Amniotic stem cell (primary cell): ENCODE data around the gene AKNA.

Experiments used
- DNase-seq: peaks from one replicate; lab custom pipeline; 2025; lab: John Stamatoyannopoulos, UW

AKNA gene

DNA sequence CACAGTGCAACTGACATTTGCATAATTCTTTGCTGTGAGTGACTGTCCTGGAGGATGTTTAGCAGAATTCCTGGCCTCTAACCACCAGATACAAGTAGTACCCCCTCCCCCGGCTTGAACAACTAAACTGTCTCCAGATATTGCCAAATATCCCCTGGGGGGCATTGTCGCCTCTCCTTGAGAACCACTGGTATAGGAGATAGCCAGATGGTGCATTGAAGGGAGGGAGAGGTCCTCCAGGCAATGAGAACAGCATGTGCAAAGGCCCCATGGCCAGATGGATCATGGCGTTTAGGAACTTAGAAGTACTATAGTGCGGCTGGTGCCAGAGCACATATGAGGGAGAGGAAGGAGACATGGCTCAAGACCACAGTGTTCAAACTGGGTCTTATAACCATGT lies 83.8 kb downstream of the AKNA start:
- no peak for DNase-seq

DNA sequence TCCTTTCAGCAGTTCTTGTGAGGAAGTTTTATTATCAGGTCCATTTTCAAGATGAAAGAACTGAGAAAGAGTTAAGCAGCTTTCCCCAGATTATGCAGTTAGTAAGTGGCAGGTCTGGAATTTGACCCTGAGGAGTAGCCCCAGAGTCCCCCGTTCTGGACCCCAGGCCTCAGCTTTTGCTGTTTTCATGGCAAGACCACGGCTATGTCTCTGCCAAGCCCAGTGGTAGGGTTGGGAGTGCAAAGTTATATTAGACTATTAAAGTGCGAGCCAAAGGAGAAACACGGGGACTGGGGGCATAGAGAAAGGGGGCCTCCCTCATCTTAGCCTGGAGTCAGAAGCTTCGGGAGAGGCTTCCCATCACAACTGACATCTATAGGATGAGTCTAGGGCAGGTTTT lies 84.2 kb downstream of the AKNA start:
- no peak for DNase-seq

DNA sequence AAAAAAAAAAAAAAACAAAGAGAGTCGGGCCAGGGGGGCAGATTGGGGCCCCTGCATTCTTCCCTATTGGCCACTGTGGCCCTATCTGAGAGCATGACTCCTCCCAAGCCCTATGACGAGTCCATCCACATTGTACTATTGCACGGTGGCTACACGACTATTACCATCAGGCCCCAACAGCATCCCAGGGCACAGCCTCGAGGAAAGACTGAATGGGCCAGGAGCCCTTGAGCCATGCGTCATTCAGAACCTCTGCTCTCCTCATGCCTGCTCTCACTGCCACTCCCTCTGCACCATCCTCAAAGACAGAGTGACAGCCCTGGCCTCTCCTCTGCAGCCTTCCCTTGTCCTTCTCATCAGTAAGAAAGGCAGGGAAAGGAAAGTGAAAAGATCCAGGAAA lies 85.1 kb downstream of the AKNA start:
- no peak for DNase-seq

DNA sequence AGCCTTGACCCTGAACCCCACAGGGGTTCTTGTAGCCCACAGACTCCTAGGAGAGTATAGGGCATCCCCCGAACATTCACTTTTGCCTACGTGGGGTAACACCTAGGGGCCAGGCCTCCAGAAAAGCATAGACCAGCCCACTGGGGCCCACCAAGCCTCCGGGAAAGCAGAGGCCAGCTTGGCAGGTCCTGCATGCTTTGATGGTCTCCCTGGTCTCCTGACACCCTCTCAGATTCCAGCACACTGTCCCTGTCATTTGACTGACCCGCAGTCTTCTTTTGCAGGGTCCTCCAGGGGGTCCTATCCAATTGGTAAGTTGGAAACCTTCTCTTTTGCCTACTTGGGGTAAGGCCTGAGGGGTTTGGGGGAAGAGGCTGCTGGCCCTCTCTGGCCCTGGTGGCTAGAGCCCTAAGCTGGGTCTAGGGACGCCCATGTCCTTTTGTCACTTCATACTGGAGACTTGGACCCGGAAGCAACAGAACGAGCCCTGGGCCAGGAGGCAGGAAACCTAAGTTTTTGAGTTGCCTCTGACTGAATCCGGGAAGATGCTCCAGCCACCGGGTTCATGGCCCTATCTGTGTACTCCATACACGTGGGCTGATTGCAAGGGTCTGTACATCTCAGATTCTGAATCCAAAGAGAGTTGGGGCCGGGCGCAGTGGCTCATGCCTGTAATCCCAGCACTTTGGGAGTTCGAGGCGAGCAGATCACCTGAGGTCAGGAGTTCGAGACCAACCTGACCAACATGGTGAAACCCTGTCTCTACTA lies 85.8 kb downstream of the AKNA start:
- no peak for DNase-seq

DNA sequence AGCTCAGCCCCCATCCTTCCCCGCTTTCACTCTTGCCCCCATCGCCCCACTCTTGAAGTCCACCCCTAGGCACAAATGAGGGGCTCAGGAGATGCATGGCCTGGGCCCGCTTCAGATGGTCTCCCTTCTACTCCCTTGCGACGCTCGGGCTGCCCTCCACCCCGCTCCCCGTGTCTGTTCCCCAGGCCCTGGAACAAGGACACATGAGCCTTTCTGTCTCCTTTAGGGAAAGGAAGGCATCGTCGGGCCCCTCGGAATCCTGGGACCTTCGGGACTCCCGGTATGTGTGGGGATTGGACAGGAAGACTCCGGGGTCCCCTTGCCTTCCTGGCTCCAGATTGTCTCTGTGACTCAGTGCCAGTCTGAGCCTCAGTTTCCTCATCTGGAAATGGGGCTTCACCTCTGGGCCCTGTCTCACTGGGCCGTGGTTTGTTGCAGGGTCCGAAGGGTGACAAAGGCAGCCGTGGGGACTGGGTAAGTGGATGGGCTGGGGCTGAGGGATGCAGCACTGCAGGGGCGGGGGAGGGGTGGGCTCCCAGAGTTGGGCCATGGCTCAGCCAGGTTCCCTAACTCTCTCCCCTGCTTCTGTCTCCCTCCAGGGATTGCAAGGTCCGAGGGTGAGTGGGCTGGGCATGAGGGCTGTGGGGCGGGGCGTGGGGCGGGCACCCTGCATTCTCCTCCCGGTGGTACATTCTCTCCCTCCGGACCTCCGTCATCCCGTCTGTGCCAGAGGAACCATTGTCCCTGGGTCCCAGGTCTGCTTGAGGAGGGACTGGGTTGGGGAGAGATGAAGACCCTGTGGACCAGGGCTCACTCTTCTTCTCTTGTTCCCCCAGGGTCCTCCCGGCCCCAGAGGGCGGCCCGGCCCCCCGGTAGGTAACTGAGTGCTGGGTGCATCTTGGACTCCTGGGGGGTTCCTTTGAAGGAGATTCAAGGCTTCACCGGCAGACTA lies 86.7 kb downstream of the AKNA start:
- no peak for DNase-seq

DNA sequence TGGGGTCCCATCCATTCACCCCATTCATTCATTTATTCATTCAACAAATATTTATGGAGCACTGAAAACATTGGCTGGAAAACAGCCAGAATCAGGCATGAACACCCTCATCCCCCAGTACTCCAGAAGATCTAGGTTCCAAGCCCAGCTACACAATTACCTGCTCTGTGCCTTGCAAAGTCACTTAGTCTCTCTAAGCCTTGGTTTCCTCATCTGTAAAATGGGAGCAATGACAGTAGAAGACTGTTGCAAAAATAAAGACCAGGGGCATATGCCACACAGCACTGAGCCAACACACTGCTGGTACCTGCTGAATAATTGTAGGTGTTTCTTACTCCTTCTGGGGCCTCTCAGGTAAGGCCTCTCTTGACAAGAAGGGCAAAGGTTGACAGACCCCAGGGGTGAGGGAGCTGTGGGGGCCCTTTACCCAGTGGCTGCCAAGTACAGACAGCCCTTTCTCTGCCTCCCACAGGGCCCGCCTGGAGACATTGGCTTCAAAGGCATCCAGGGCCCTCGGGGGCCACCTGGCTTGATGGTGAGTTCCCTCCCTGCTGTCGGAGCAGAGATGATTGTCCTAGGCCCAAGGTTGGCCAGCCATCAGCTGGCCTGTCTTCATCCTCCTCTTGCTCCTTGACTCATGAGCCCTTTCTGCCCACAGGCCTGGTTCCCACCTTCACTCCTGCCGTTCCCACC lies 87.5 kb downstream of the AKNA start:
- no peak for DNase-seq

DNA sequence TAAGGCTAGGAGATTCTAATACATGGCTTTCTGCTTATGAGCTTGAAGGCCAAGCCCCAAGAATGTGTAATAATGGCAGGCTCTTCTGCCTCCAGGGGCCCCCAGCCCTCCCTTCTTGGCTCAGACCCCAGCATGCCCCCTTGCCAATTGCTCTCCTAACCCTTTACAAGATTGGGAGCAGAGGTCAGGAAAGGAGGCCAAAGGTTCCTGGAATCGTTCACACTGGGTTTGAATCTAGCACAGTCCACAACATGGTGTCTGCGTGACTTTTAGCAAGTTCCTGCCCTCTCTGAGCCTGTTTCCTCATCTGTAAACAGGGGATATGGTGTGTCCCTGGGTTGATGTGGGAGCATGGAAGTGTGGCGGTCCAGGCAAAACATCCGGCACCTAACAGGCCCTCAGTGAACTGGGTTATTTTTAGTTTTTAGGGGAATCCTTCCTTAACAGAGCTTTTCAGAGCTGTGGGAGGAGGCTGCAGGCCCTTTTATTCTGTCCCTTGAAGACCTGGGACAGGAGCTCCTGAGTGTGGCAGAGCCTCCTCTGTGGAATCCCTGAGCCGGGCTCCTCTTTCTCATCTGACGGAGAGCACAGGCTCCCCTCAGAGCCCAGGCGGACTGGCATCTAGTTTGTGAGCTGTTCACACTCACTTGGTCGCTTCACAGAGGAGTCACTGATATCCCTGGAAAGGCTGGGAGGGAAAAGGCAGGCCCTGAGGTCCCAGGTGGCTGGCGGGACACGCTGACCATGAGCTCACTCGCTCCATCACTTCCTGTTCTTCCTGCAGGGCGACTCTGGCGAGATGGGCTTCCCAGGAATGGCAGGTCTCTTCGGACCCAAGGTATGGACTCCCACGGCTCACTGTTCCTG lies 88.3 kb downstream of the AKNA start:
- no peak for DNase-seq

DNA sequence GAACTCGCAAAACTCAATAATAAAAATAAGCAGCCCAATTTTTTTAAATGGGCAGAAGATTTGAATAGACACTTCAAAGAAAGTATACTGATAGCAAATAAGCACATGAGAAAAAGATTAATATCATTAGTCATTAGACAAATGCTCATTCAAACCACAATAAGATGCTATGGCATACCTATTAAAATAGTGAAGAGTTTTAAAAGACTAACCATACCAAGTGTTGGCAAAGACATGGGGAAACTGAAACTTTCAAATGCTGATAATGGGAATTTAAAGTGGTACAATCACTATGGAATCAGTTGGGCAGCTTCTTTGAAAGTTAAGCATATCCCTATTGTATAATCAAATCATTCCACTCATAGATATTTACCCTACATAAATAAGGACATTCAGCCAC lies 91.4 kb downstream of the AKNA start:
- DNase-seq: no peak

DNA sequence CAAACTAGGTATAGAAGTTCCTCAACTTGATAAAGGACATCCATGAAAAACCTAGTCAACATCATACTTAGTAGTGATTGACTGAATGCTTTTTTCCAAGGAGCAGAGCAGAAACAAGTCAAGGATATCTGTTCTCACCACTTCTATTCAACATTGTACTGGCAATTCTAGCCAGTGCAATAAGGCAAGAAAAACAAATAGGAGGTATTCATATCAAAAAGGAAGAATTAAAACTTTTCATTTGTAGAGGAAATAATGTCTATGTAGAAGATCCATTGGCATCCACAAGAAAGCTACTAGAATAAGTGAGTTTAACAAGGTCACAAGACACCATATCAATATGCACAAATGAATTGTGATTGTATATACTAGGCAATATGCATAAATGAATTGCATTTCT lies 93.1 kb downstream of the AKNA start:
- DNase-seq: no peak

DNA sequence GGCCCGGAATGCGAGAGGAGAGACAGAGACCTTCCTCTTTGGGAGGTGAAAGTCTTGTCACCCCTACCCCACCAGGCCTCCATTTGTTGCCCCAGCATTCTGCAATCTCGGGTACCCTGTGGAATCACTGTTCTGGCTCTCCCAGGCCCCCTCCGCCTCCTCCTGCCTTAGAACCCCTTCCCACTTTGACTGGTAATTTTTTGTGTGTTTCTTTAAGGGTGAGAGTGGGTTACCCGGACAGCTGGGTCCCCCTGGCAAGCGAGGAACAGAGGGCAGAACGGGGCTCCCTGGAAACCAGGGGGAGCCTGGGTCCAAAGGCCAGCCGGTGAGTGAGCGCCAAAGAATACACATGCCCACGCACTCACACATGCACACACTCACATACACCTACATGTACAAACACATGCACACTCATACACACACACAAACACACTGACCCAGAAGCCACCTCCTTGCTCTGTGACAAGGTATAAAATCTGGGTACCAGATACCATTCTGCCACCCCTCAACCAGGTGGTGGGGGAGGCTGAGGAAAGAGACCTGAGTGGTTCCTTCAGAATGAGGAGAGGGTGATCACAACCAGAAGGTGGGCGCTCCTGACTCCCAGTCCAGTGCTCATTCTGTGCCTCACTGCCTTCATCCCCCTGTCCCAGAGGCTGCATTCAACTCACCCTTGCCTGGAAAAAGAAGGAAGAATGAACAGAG lies 95.7 kb downstream of the AKNA start:
- DNase-seq: no peak

DNA sequence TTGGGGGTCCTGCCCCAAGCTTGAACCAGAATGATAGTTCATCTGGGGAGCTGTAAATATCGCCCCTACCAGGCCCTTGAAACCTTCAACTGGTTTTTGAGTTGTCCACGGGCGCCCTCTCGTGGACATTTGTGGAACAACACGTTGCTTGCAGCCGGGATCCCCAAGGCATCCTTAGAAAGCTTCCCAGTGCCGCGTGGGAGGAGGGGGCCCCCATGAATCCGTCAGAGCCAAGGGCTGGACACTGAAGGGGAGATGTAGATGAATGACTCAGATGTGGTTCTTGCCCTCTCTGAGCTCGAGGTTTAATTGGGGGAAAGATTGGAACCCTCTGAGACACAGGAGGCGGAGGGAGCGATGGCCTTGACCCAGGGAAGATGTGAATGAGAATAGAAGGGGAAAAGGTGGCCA lies 96.7 kb downstream of the AKNA start:
- DNase-seq: peak; percentile 27

DNA sequence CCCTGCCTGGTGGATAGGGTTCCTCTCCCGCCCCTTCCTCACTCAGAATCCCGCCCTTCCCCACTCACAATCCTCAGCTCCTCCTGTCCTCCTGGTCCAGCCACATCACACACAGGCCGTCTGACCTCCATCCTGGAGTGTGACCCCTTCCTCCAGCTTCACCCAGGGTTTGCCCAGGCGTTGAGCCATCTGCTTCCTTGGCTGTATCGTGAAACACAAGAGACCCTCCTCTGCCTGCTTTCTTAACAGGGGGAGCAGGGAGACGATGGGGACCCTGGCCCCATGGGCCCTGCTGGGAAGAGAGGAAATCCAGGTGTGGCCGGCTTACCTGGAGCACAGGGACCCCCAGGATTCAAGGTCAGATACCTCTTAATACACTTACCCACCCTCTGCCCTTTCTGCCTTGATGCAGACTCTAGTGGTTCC lies 97.2 kb downstream of the AKNA start:
- DNase-seq: no peak

DNA sequence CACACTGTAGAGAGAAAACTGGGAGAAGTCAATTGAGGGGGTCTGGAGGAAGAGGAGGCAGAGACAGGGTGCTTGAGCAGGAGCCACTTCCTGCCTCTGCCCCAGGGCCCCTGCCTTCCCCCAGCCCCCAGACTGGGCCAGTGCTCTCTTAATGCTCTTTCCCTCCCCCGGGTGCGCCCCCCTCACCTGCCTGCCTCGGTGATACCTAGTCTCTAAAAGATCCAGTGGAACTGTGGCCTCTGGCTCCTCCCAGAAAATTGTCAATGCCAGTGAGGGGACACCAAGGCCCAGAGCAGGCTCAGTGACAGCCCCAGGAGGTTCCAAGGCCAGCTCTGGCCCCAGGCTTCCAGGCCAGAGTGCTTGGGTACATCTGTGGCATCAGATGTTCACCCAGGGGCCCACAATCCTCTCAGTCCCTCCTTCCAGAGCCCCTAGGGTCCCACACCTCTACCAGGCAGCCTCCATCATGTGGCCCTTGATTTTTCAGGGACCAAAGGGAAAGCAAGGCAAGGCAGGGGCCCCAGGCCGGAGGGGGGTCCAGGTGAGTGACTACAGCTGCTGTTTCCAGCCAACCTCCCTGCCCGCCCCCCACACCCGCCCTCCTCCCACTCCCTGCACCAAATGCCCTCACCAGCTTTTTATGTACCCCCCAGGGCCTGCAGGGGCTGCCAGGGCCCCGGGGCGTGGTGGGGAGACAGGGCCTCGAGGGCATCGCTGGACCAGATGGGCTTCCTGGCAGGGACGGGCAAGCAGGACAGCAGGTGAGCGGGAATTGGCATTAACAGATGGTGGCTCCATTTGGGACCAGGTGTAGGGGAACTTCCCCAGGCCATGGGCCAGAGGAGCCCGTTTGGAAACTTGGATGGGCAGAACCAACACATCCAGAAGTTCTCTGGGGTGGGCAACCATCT lies 98.0 kb downstream of the AKNA start:
- no peak for DNase-seq

DNA sequence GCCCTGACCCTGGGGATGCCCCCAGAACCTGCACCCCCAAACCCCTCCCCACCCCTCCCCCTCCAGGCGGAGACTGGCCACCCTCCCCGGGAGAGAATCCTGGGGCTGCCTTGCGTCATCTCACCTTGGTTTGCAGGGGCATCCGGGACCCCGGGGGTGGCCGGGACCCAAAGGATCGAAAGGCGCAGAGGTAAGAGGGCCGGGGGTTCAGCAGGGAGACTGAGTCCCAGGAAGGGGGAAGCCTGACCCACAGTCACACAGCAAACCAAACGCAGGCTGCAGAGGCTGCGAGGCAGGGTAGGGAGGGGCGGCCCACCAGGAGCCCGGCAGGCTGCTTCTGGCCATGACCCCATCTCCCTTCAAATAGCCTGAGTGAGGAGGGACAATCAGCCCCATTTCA lies 98.7 kb downstream of the AKNA start:
- DNase-seq: no peak

DNA sequence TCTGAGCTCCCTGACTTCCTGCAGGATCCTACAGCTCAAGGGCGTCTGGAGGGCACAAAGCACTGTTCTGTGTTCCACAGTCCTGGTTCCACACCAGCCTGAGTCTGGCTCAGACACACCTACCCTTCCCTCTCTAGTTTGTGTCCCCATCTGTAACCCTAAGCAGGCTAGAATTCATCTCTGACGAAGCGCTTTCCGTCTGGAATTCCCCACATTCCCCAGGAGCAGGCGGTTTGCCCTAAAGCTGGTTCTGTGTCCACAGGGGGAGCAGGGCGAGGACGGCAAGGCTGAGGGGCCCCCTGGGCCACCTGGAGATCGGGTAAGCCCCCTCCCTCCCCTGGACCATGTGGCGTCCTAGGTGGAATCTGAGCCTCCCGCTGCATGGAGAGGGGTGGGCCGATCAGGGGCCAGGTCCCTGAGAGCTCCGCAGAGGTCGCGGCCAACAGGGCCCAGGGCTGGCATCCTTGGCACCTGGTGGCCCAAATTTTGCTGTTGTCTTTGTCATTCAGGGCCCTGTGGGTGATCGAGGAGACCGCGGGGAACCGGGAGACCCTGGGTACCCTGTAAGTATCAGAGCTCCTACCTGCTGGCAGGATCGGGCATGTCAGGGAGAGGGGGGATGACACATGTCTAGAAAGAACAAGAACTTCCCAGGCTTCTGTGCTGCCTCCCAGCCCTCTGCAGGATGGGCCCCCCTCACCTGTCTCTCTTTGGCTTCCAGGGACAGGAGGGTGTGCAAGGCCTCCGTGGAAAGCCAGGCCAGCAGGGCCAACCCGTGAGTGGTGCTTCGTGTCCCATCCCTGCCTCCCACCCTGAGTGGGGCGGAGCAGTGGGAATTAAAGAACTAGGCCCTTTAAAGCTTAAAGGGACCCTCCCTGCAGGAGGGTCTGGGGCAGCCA lies 99.3 kb downstream of the AKNA start:
- DNase-seq: peak; percentile 84

DNA sequence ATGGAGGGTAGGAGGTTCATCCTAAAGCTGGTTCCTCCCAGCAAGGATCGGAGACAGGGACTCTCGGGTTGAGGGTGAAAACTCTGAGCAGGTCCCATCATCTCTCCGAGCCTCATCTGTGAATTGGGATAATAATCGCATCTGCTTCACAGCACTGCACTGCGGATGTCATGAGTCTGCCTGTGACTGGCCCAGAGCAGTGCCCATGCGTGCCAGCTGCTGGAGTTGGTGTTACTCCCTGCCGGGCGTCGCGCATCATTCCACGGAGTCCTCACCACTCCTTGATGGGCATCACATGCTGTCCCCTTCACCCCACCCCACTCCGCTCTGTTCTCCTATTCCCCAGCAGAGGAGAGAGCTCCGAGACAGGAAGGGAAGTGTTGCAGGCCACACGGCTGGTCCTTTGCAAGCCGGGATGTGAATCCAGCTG lies 100.0 kb downstream of the AKNA start:
- DNase-seq: no peak

DNA sequence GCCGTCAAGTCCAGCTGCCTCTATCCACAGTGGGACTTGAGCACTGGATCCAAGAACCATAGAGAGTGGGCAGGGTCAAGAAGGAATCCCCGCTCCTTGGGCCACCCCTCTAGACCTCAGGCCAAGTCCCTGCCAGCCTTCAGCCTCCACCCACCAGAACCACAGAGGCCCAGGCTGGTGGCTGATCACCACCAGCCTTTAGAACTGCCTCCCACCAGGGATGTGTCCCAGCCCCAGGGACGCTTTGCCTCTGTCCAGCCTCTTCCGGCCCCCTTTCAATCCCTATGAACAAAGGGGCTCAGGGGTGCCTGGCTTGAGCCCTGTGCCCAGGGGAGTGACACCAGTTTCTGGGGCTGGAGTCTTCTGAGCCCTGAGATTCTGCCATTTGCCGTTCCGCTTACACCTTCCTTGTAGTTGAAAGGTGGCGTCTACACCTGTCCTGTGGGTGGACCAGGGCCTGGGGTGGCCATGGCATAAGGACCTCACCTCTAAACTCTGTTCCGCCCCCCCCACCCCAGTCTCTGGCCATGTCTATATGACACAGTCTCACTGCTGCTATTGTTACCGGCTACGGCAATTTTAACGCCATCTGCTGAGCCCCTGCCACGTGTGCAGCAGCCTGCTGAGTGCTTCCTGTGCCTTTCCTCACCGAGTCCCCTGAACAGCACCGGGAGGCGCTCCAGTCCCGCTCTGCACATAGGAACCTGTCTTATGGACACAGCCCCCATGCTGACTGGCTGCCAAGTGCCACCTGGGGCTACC lies 100.6 kb downstream of the AKNA start:
- no peak for DNase-seq

DNA sequence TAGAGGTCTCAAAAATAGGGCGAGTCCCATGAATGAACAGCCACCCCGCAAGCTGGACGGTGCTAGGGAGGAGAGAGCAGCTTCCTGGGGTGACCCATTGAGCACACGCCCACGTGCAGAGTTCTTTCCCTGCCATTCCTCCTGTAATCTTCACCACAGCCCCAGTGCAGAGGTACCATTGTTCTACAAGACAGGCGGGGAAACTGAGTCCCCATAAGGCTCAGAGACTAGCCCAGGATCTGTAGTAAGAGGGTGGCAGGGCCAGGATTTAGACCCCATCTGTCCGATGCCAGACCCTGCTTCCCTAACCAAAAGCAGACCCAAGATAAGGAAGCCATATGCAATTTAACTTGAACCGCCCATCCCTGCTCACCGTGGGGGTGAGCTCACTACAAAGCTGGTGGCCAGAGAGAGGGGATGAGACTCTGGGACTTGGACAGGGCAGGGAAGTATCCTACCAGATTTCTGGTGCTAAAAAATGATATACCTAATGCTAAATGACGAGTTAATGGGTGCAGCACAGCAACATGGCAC lies 101.6 kb downstream of the AKNA start:
- DNase-seq: no peak
